ENCODE measurements around the gene BICD1. TPM values are rescaled to one million over a fixed set of nuclear protein-coding genes. Genes with fewer than 3 reads are reported as not detected.

The BICD1 gene
- total and polyA plus RNA-seq, 2 experiments from 2014 or later, result 59.3 to 83.6 TPM

GRCh38 chr12:32261638-32262037 is 155.0 kb downstream of the BICD1 start:
- no peak overlapping the region for H3K4me3 Mint-ChIP-seq
- H3K79me2 ChIP-seq (replicated peaks; ENCODE audit: insufficient read depth), result peaks cover 37% of the 10 kb centered on the region
- no peak for TF ChIP-seq EZH2phosphoT487 (IDR thresholded peaks at IDR 0.05; ENCODE audit: unreplicated experiment)
- peak; percentile 64 to 73 for TF ChIP-seq CTCF (conservative IDR thresholded peaks at IDR 0.05; ENCODE audit: low read depth in 2 of 2)
- TF ChIP-seq ZNF114 (CRISPR knock-in tag; IDR thresholded peaks at IDR 0.05), result no peak
- no peak for TF ChIP-seq ETS1 (IDR thresholded peaks at IDR 0.05)
- no peak for TF ChIP-seq REST (IDR thresholded peaks at IDR 0.05; ENCODE audit: unreplicated experiment)
- ATAC-seq (peak; percentile 82), DNase-seq (ENCODE audit: low spot score) (peak; percentile 62)
- no peak overlapping the region for H3K4me3 ChIP-seq
- H4K20me1 ChIP-seq (replicated peaks; ENCODE audit: insufficient read depth), result no peaks in the 10 kb centered on the region; the same call in 1 of the 2 replicates
- H3K27me3 Mint-ChIP-seq (ENCODE audit: insufficient read depth, low read depth, poor library complexity), result no peaks in the 10 kb centered on the region
- H3K36me3 ChIP-seq (ENCODE audit: insufficient read depth), result no peaks in the 10 kb centered on the region
- H3K4me1 Mint-ChIP-seq, result peaks cover 10% of the 10 kb centered on the region
- peaks cover 4% of the 10 kb centered on the region for H3K36me3 Mint-ChIP-seq (ENCODE audit: low read depth)
- H3K27ac Mint-ChIP-seq, result no peak overlapping the region
- peak overlapping the region; percentile 41; the same call in 1 of the 2 replicates for H3K27ac ChIP-seq (ENCODE audit: low read depth)
- peaks cover 3% of the 10 kb centered on the region; the same call in 1 of the 2 replicates for H3F3A ChIP-seq (replicated peaks; ENCODE audit: low read depth)
- H3K9me2 ChIP-seq (ENCODE audit: insufficient read depth), result no peaks in the 10 kb centered on the region
- no peak overlapping the region for H3K4me2 ChIP-seq
- H3K4me1 ChIP-seq (ENCODE audit: insufficient read depth), result peaks cover 10% of the 10 kb centered on the region
- H2AFZ ChIP-seq, result no peak overlapping the region
- no peaks in the 10 kb centered on the region for H3K27me3 ChIP-seq (ENCODE audit: insufficient read depth)
- no peaks in the 10 kb centered on the region for H3K9me3 Mint-ChIP-seq

- ATAC-seq, result no peak
- H4K20me1 ChIP-seq (replicated peaks; ENCODE audit: insufficient read depth), result no peaks in the 10 kb centered on the region; the same call in 1 of the 2 replicates
- peaks cover 3% of the 10 kb centered on the region; the same call in 1 of the 2 replicates for H3F3A ChIP-seq (replicated peaks; ENCODE audit: low read depth)
- no peaks in the 10 kb centered on the region for H3K36me3 ChIP-seq (ENCODE audit: insufficient read depth)
- H3K27ac Mint-ChIP-seq, result no peak overlapping the region
- H3K27me3 ChIP-seq (ENCODE audit: insufficient read depth), result no peaks in the 10 kb centered on the region
- peaks cover 3% of the 10 kb centered on the region for H3K27me3 Mint-ChIP-seq (ENCODE audit: insufficient read depth, low read depth, poor library complexity)
- H3K4me2 ChIP-seq, result no peak overlapping the region
- H3K79me2 ChIP-seq (replicated peaks; ENCODE audit: insufficient read depth), result peaks cover 19% of the 10 kb centered on the region
- H3K9me2 ChIP-seq (ENCODE audit: insufficient read depth), result no peaks in the 10 kb centered on the region
- no peak overlapping the region for H3K4me3 Mint-ChIP-seq
- DNase-seq (ENCODE audit: low spot score), result no peak
- peaks cover 10% of the 10 kb centered on the region for H3K4me1 Mint-ChIP-seq
- no peaks in the 10 kb centered on the region for H3K36me3 Mint-ChIP-seq (ENCODE audit: low read depth)
- no peak for TF ChIP-seq EZH2phosphoT487 (IDR thresholded peaks at IDR 0.05; ENCODE audit: unreplicated experiment)
- TF ChIP-seq EZH2 (IDR thresholded peaks at IDR 0.05; ENCODE audit: low read depth, unreplicated experiment), result no peak
- TF ChIP-seq NANOG (IDR thresholded peaks at IDR 0.05; ENCODE audit: borderline replicate concordance), result no peak
- peak overlapping the region; percentile 56; the same call in 1 of the 2 replicates for H3K27ac ChIP-seq (ENCODE audit: low read depth)
- H3K4me1 ChIP-seq (ENCODE audit: insufficient read depth), result peaks cover 10% of the 10 kb centered on the region
- no peak overlapping the region for H3K4me3 ChIP-seq
- H3K9me3 Mint-ChIP-seq, result no peaks in the 10 kb centered on the region
- H2AFZ ChIP-seq, result no peak overlapping the region
Observed at GRCh38 chr12:32264961-32265360, 158.3 kb downstream of the BICD1 start.
